ENCODE results near the gene ZC3H4. TPM values are rescaled to one million over a fixed set of nuclear protein-coding genes. Genes with fewer than 3 reads are reported as not detected.
"Not testable (repeated sequence)": the region's sequence is repeated elsewhere in the genome, so short reads cannot be mapped to it uniquely, and the experiment has no call there.

The ZC3H4 gene
- total and polyA plus RNA-seq, 12 donors = 5.7 to 45.0 (median 23.6) TPM

DNA sequence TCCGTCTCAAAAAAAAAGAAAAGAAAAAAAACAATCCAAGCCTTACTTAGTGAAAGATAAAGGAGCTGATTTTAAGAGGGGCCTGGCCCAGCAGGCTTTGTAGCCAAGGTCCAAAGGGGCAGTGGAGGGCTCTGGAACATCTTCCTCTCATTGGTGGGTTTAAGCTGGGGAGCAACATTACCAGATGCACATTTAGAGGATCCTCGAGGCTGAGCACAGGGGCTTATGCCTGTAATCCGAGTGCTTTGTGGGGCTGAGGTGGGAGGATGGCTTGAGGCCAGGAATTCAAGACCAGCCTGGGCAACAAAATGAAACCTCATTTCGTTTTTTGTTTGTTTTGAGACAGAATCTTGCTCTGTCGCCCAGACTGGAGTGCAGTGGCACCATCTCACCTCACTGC lies 57.2 kb downstream of the ZC3H4 start:
- 66 to 79% (median 77%) methylated on average over 4 to 5 of the region's 5 CpGs for WGBS, 4 donors
- no peak for TF ChIP-seq POLR2A (IDR thresholded peaks at IDR 0.05)
- TF ChIP-seq, protein P1, sequence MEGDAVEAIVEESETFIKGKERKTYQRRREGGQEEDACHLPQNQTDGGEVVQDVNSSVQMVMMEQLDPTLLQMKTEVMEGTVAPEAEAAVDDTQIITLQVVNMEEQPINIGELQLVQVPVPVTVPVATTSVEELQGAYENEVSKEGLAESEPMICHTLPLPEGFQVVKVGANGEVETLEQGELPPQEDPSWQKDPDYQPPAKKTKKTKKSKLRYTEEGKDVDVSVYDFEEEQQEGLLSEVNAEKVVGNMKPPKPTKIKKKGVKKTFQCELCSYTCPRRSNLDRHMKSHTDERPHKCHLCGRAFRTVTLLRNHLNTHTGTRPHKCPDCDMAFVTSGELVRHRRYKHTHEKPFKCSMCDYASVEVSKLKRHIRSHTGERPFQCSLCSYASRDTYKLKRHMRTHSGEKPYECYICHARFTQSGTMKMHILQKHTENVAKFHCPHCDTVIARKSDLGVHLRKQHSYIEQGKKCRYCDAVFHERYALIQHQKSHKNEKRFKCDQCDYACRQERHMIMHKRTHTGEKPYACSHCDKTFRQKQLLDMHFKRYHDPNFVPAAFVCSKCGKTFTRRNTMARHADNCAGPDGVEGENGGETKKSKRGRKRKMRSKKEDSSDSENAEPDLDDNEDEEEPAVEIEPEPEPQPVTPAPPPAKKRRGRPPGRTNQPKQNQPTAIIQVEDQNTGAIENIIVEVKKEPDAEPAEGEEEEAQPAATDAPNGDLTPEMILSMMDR (IDR thresholded peaks at IDR 0.05) = no peak
- H3K9me3 ChIP-seq (replicated peaks in 1 of 3) = no peaks in the 10 kb centered on the region
- H3K4me1 ChIP-seq (replicated peaks in 1 of 2) = no peaks in the 10 kb centered on the region
- intact Hi-C loops (cut with DNase I) = no loop called here
- no peaks in the 10 kb centered on the region for H3K27me3 ChIP-seq
- H3K27ac ChIP-seq = no peak overlapping the region
- no peaks in the 10 kb centered on the region for H3K36me3 ChIP-seq (replicated peaks in 1 of 2)
- no peak for DNase-seq
- H3K4me3 ChIP-seq = no peak overlapping the region

DNA sequence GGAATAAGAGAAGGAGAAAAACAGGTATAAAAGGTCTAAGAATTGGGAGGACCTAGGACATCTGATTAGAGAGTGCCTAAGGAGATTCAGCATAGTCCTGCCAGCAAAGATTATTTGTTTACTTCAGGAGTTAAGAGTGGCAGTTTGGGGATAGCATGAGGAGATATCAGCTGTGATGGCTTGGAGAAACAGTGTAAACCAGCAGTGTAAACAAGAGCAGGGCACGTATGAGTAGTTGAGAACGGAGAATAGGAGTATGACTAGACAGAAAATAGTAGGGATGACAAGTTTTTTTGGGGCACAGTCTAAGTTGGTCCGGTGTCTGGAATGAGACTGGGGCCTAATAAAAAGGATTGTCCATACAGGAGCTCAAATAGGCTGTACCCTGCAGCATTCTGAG lies 63.0 kb downstream of the ZC3H4 start:
- H3K4me1 ChIP-seq (replicated peaks in 1 of 2); intact Hi-C loops (cut with DNase I): not testable (repeated sequence)
- WGBS, 4 donors = 84 to 86% (median 86%) methylated on average over 3 of the region's 3 CpGs

DNA sequence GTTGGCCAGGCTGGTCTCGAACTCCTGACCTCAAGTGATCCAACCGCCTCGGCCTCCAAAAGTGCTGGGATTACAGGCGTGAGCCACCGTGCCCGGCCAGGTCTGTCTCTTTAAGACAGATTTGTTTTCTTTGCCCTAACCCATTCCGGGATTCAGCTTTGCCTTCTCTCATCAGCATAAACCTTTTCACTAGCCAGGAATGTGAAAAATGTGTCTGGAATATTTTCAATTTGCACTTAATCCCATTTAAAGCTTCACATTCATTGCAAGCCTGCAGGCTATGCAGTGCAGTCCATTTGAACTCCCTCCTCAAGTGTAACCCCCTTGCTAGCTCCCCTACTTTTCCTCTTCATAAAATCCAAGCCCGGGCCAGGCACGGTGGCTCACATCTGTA lies 64.3 kb downstream of the ZC3H4 start:
- Histone ChIP-seq H3K27ac (no peak overlapping the region), H3K4me3 (no peak overlapping the region)
- 47 to 68% (median 52%) methylated on average over 9 of the region's 9 CpGs for WGBS, 4 donors

More for the DNA sequence above, 63.0 kb downstream of the ZC3H4 start:
- H3K9me3 ChIP-seq (replicated peaks in 1 of 3); H3K4me3 ChIP-seq; H3K36me3 ChIP-seq (replicated peaks in 1 of 2); DNase-seq; H3K27ac ChIP-seq; H3K27me3 ChIP-seq: not testable (repeated sequence)

DNA sequence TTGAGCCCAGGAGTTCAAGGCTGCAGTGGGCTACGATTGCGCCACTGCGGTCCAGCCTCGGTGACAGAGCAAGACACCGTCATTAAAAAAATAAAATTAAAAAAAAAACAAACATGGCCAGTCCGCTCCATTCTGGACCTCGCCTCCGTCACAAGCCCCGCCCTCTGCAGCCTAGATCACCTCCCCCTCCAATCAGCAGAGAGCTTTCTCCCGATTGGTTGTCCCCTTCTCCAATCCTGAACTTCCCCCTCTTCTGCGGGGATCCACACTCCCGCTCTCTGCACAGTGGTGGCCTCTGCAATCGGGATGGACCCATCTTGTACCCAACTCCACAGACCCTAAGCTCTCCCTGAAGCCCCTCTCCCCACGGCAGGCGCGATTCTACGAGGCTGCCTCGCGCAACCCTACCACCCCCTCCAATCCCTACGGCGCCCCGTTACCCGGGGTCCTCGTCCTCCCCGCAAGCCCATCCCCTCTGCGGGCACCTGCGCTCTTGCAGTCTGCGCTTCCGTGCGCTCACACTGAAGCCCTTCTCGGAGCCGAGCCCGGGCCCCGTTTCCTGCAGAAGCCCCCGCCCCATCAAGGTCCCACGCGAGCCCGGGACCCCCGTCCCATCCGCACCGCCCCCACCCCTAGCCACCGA lies 65.7 kb downstream of the ZC3H4 start:
- H3K27me3 ChIP-seq = no peaks in the 10 kb centered on the region
- peak overlapping the region in 4 of 5 donors; percentile 64 to 81 (median 72) for H3K27ac ChIP-seq
- DNase-seq = peak; percentile 88 to 96 (median 93)
- no peaks in the 10 kb centered on the region for H3K9me3 ChIP-seq (replicated peaks in 1 of 3)
- peak overlapping the region; percentile 72 to 98 (median 86) for H3K4me3 ChIP-seq
- 1 to 3% (median 2%) methylated on average over 19 to 42 of the region's 42 CpGs for WGBS, 4 donors
- no peaks in the 10 kb centered on the region for H3K36me3 ChIP-seq (replicated peaks in 1 of 2)
- TF ChIP-seq POLR2A (IDR thresholded peaks at IDR 0.05) = peak in 1 of 2 donors; percentile 52
- TF ChIP-seq, protein P1 (IDR thresholded peaks at IDR 0.05) = peak in 1 of 6 experiments; percentile 10
- H3K4me1 ChIP-seq (replicated peaks in 1 of 2) = peaks cover 5% of the 10 kb centered on the region in 2 donors
- intact Hi-C loops (cut with DNase I) = no loop called here

More for the DNA sequence above, 64.3 kb downstream of the ZC3H4 start:
- peaks cover 5% of the 10 kb centered on the region in 2 donors for H3K4me1 ChIP-seq (replicated peaks in 1 of 2)
- TF ChIP-seq, protein P1 (IDR thresholded peaks at IDR 0.05) = no peak
- TF ChIP-seq POLR2A (IDR thresholded peaks at IDR 0.05) = no peak
- H3K27me3 ChIP-seq = no peaks in the 10 kb centered on the region
- no peaks in the 10 kb centered on the region for H3K36me3 ChIP-seq (replicated peaks in 1 of 2)
- intact Hi-C loops (cut with DNase I) = no loop called here
- no peaks in the 10 kb centered on the region for H3K9me3 ChIP-seq (replicated peaks in 1 of 3)
- DNase-seq = no peak

DNA sequence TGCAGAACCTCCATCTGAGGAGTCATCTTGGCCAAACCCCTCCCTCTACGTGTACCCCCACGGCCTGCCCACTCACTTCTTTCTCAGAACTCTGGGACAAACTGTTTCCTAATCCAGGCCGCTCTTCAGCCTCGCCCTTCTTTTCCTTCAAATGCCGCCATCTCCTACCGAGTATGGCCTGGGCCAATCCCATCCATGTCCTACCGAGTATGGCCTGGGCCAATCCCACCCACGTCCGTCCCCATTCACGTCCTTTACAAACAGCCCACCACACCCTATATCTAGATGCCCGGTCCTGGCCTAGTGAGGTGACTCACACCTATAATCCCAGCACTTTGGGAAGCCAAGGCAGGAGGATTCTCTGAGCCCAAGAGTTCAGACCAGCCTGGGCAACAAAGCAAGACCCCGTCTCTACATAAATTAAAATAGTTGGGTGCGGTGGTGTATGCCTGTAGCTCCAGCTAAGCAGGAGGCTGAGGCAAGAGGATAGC lies 66.3 kb downstream of the ZC3H4 start:
- 79 to 84% (median 82%) methylated on average over 13 of the region's 13 CpGs for WGBS, 4 donors
- Histone ChIP-seq H3K36me3 (replicated peaks in 1 of 2) (no peaks in the 10 kb centered on the region), H3K27ac (peak overlapping the region in 2 of 5 donors; percentile 67 to 81), H3K27me3 (no peaks in the 10 kb centered on the region), H3K4me1 (replicated peaks in 1 of 2) (peaks cover 5% of the 10 kb centered on the region in 2 donors), H3K9me3 (replicated peaks in 1 of 3) (no peaks in the 10 kb centered on the region), H3K4me3 (peak overlapping the region in 2 of 4 donors; percentile 93 to 98)
- intact Hi-C loops (cut with DNase I) = no loop called here
- no peak for DNase-seq
- no peak for TF ChIP-seq POLR2A (IDR thresholded peaks at IDR 0.05)
- TF ChIP-seq, protein P1 (IDR thresholded peaks at IDR 0.05) = no peak

Data from adrenal gland (tissue), 12 donors.